ENCODE measurements around the gene CRADD.
A peak's percentile ranks its signal among the peaks of the same experiment; 100 is the strongest.

CRADD gene

DNA sequence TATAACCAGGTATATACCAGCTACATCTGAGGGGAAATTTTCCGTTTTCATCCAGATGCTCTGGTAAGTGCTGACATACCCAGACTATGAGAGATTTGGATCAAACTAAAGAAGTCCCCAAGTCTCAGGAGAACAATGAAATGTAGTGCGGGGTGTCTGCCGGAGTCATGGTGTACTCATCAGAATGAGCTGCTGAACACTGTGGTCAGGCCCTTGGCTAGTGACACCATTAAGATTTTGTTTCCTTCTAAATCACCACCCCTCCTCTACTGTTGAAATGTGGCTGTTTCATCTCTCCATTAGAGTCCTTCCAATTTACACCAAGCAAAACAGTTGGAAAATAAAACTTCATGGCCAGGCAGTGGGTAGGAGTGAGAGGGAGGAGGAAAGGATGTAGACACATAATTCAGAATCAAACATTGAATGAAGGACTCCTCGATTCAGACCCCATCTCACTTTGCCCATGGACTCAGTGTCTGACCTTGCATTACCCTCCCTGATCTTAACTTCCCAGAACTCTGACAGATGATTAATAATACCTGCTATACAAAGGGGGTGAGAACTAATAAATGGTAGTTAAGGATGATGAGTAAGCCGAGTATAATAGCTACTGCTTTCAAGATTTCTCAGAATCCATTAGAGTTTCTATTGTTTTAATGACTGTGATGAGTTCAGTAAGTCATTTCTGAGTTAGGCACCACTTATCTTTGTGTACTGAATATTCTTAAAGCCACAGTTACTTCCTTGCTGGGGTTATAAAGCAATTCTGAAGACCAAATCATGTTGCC is 127.4 kb downstream of the CRADD start:
- CTCF ChIA-PET, result interaction anchor here (2.7 kb wide), 2 partner anchors 38 to 298 kb away, joined by 12 read pairs; no protein-coding TSS in a partner anchor
- Mint-ChIP-seq H3K27me3 (no peaks in the 10 kb centered on the region), H3K9me3 (no peaks in the 10 kb centered on the region), H3K27ac (peak overlapping the region; percentile 16), H3K4me1 (peaks cover 32% of the 10 kb centered on the region), H3K36me3 (peaks cover 4% of the 10 kb centered on the region), H3K4me3 (no peak overlapping the region)
- no peak for DNase-seq

DNA sequence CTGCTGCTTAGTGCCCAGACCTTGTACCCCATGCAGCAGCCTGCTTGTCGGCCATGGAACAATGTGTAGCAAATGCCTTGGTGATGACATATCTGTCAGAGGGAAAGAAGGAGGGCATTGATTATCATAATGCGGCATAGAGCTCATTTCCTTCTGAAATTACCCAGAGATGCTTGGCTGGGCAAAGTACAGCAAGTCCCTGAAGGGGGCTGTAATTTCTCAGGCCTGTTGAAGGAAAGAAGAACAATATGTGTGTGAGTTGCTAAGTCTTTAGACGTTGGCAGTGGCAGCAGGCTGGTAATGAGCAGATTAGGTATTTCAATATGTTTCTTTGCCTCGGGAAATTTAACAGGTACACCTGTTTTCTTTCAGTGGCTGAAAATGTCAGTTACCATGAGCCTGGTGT is 128.6 kb downstream of the CRADD start:
- Mint-ChIP-seq H3K4me1 (peaks cover 32% of the 10 kb centered on the region), H3K27me3 (no peaks in the 10 kb centered on the region), H3K4me3 (no peak overlapping the region), H3K36me3 (peaks cover 10% of the 10 kb centered on the region), H3K9me3 (no peaks in the 10 kb centered on the region), H3K27ac (no peak overlapping the region)
- no peak for DNase-seq
- CTCF ChIA-PET, result no interaction called here

DNA sequence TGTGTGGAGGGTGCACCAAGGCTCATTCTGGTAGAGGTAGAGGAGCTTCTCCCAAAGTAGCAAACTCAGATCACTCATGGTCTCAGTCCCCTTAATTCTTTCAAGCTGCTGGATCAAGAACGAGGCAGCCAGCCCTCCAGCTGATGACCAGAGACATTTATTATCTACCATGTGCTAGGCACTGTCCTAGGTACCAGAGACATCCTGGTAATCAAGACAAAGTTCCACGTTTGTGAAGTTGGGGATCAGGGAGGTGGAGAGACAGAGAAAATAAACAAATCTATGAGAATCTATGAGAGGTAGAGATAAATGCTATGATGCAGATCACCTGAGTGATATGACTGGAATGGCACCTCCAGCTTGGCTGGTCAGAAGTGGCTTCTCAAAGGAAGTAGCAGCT is 130.2 kb downstream of the CRADD start:
- CTCF ChIA-PET, result no interaction called here
- Mint-ChIP-seq H3K27ac (no peak overlapping the region), H3K4me1 (peaks cover 28% of the 10 kb centered on the region), H3K4me3 (no peak overlapping the region), H3K36me3 (peaks cover 10% of the 10 kb centered on the region), H3K27me3 (no peaks in the 10 kb centered on the region), H3K9me3 (no peaks in the 10 kb centered on the region)
- no peak for DNase-seq

DNA sequence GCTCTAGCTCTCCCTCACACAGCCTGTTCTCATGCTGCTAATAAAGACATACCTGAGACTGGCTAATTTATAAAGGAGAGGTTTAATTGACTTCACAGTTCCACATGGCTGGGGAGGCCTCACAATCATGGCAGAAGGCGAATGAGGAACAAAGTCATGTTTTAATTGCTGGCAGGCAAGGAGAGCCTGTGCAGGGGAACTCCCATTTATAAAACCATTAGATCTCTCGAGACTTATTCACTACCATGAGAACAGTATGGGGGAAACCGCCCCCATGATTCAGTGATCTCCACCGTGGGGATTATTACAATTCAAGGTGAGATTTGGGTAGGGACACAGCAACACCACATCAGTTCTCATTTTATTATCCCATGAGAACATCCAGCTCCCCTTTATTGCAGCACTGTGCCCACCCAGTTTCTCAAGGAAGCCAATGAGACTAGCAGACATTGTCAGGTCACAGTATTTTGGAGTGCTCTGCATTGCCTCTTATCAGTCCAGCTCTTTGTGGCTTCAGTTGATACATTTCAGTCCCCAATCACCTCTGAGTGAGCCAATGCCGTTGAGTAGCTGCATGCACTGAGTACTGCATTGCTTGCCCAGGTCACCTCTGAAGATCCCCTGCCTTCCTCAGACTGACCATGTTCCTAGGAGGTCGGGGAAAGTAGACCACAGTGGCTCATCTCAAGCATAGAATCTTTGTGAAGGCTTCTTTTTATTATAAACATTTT is 131.2 kb downstream of the CRADD start:
- CTCF ChIA-PET, result no interaction called here
- H3K36me3 Mint-ChIP-seq, result peaks cover 9% of the 10 kb centered on the region
- no peak overlapping the region for H3K4me3 Mint-ChIP-seq
- peaks cover 18% of the 10 kb centered on the region for H3K4me1 Mint-ChIP-seq
- DNase-seq, result no peak
- H3K9me3 Mint-ChIP-seq, result no peaks in the 10 kb centered on the region
- no peak overlapping the region for H3K27ac Mint-ChIP-seq
- H3K27me3 Mint-ChIP-seq, result no peaks in the 10 kb centered on the region

DNA sequence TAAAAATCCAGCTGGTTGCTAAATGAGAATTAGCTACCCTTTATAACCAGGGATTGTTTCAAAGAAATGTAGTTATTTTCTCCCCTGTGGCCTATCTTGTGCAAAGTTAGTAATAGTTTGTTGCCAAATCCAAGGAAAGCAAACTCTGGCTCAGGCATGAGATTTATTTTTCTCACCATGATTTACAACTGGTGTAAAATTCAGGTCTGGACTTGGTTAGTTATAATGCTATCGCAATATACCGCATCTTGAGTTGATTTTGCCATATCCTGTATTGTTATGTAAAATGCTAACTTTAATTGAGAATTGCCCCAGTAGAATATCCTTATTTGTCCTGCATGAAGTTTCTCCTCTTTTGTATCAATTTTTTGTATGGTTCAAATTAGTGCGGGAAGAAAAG is 135.5 kb downstream of the CRADD start:
- Mint-ChIP-seq H3K4me1 (no peaks in the 10 kb centered on the region), H3K27me3 (no peaks in the 10 kb centered on the region), H3K36me3 (peaks cover 6% of the 10 kb centered on the region), H3K27ac (no peak overlapping the region), H3K9me3 (no peaks in the 10 kb centered on the region), H3K4me3 (no peak overlapping the region)
- CTCF ChIA-PET, result no interaction called here
- no peak for DNase-seq

DNA sequence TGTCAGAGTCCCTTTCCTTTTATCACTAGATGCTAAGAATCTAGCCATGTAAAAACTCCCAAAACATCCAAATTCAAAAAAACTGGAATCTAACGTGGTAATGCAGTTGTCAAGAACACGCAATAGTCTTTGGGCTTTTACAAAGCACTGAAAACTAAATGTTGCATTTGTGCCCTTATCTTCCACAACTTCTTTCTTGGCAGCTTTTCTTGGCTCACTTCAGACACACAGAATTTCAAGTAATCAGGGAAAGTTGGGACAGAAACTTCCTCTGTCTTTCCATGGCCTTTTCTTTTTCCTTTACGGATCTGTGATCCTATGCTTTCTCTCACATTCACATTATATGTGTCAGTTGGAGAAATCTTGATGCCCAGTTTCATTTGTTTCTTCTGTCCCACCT is 136.0 kb downstream of the CRADD start:
- Mint-ChIP-seq H3K27ac (no peak overlapping the region), H3K27me3 (no peaks in the 10 kb centered on the region), H3K9me3 (no peaks in the 10 kb centered on the region), H3K4me3 (no peak overlapping the region), H3K36me3 (peaks cover 6% of the 10 kb centered on the region), H3K4me1 (no peaks in the 10 kb centered on the region)
- CTCF ChIA-PET, result no interaction called here
- no peak for DNase-seq

DNA sequence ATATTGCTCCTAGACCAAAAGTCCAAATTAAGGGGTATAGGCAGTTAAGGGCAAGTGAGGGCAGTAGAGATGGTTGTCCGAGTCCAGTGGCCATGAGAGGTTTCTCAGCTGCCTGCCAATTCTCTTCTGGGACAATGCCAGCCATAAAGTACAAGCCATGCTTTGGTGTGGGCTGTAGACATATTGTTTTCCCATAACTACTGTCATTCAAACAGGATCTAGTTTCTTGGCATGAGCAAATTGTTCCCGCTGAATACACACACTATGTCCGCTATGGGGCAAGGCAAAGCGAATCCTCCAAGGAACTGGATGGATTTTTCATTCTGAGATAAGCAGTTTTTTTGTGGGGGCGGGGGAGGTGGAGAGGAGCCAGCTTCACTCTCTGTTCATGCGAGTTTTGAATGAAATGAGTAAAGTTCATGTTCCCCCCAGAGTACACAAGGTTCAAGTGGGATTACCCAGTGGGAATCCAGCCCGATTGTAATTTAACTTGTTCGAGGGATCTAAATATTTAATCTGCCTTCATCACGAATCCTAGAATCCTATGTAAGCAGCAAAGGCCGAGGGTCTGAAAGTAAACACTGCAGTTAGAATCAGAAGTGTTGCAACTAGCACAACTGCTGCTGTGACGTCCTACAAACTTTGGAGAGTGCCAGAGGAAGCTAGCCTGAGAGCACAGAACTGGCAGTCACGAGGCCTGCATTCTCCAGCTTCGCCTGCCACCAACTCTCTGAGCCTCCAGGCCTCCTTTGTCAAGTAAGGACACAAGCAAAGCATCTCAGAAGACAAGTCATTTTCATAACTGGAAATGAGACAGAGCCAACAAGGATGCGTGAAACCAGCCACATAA is 137.0 kb downstream of the CRADD start:
- peaks cover 3% of the 10 kb centered on the region for H3K4me1 Mint-ChIP-seq
- CTCF ChIA-PET, result interaction anchor here (0.9 kb wide), 1 partner anchor 46 kb away, joined by 3 read pairs; no protein-coding TSS in a partner anchor
- H3K36me3 Mint-ChIP-seq, result peaks cover 6% of the 10 kb centered on the region
- H3K27ac Mint-ChIP-seq, result no peak overlapping the region
- H3K4me3 Mint-ChIP-seq, result no peak overlapping the region
- no peak for DNase-seq
- no peaks in the 10 kb centered on the region for H3K27me3 Mint-ChIP-seq
- no peaks in the 10 kb centered on the region for H3K9me3 Mint-ChIP-seq

DNA sequence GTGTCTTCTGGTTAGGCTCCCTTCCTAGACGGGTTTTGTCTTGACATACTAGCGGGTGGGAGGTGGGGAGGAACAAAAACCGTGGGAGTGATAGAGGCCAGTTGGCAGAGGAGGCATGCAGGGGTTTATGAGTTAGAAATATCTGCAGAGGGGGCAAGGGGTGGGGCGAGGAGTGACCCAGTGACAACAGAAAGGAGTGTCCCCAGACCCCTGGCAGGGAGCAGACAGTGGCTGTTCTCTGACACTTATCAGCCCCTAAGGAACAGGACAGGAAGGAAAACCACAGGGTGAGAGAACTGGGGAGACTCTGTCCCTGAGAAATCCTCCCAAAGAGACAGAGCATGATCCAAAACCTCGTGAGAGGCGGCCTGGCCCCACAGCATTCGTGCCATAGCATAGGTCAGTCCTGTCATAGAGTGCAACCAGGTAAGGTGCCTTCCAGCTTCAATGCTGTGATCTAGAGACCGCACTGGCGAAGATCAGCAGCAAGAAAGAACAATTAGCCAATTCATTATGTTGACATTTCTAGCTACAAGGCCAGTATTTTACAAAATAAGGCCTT is 141.4 kb downstream of the CRADD start:
- CTCF ChIA-PET, result interaction anchor here (1.9 kb wide), 1 partner anchor 11 kb away, joined by 6 read pairs; no protein-coding TSS in a partner anchor
- peaks cover 1% of the 10 kb centered on the region for H3K9me3 Mint-ChIP-seq
- peaks cover 3% of the 10 kb centered on the region for H3K36me3 Mint-ChIP-seq
- no peak for DNase-seq
- H3K4me1 Mint-ChIP-seq, result peaks cover 6% of the 10 kb centered on the region
- H3K4me3 Mint-ChIP-seq, result no peak overlapping the region
- no peak overlapping the region for H3K27ac Mint-ChIP-seq
- no peaks in the 10 kb centered on the region for H3K27me3 Mint-ChIP-seq

DNA sequence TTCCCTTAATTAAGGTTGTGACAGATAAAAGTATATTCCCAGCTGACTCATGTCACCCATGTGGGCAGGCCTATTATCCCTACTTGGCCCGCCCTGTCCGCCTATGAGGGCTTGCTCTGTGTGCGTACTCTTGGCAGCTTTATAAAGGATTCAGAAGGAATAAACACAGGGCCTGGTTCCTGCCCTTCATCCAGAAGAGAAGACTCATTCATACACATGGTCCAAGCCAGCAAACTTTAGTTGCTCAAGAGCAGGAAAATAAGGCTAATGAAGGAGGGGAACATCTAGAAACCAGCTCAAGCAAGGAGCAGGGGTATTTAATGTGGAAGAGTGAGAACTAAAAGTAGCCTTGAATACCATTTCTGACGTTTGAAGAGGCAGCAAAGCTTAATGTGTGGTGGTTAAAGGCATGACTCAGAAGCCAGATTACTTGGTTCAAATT is 141.9 kb downstream of the CRADD start:
- Mint-ChIP-seq H3K36me3 (peaks cover 3% of the 10 kb centered on the region), H3K27me3 (no peaks in the 10 kb centered on the region), H3K27ac (no peak overlapping the region), H3K9me3 (peaks cover 1% of the 10 kb centered on the region), H3K4me3 (no peak overlapping the region), H3K4me1 (peaks cover 6% of the 10 kb centered on the region)
- no peak for DNase-seq
- CTCF ChIA-PET, result interaction anchor here (1.9 kb wide), 1 partner anchor 10 kb away, joined by 6 read pairs; no protein-coding TSS in a partner anchor

DNA sequence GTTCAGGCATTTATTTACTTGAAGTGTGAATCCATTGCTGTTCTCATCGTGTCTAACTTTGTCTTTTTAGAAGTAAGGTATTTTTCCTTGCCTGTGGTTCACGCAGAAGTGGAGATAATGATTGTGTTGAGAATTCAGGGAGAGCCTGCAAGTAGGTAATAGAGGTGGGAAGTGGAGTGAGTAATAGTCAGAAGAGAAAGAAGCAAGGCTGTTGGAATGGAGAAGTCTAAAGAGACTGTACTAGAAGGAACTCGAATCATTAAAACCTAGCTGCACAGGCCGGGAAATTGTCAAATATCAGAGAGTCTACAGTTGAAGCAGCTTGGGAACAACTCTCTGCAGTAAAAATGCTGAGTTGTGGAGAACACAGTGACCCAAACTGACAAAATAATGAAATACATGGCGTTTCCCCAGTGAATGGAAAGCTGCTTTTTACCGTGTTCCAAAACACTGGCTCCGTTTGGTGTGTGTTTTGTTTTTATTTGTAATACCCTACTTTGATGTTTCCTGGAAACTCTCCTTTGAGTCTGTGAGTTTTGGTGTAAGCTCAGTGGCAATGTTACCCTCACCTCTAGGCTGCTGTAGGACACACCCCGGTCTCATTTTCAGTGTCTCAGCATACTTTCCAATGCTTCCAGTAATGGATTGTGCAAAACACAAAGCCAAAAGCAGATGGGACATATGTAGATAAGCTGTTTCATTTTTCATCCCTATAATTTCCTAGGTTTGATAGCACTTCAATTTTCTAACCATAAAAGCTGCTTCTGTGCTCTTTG is 146.6 kb downstream of the CRADD start:
- Mint-ChIP-seq H3K4me3 (no peak overlapping the region), H3K27me3 (no peaks in the 10 kb centered on the region), H3K9me3 (peaks cover 1% of the 10 kb centered on the region), H3K36me3 (peaks cover 3% of the 10 kb centered on the region), H3K27ac (no peak overlapping the region), H3K4me1 (peaks cover 4% of the 10 kb centered on the region)
- no peak for DNase-seq
- CTCF ChIA-PET, result interaction anchor here (1.3 kb wide), 1 partner anchor 154 kb away, joined by 3 read pairs; no protein-coding TSS in a partner anchor

DNA sequence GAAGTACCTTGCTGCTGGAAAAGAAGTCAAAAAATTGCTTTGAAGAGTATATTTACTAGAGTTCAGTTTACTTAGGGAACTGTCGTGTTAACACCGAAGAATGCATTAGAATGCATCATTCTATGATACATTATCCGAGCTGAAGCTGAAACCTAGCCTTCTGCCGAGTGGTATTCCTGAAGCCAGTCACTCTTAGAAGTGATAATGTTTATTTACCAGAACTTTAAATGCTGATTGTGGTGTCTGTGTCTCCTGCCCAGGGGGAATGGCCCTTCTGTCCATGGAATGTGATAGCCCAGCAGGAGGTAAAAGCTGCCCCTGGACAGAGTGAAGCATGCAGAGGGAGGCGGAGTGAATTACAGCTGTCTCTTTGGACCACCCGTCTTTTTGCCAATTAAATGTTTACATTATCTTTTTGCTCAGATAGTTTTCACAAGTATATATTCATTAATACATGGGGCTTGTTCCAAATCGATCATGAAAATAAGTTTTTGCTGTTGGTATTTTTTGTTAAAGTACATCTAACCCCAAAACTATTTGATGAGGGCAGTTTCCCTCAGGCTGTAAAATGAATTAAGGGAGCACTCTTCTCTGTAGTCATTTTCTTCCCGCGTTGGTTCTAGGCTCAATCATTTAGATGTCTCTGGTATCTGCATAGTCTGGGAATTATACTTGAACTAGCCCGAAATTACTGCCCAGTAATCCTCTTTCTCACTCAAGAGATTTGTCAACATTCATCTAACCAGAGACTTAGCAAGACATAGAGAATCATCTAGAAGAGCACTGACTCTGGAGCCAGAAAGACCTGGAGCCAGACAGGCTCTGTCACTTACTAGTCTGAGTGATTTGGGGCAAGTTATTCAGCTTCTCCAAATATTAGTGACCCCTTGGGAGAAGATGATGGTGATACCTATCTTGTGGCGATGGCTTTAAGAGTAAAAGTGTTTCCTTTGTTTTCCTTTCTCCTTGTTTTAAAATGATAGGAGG is 147.6 kb downstream of the CRADD start:
- Mint-ChIP-seq H3K4me3 (no peak overlapping the region), H3K4me1 (peaks cover 4% of the 10 kb centered on the region), H3K27ac (no peak overlapping the region), H3K27me3 (no peaks in the 10 kb centered on the region), H3K9me3 (peaks cover 1% of the 10 kb centered on the region), H3K36me3 (peaks cover 3% of the 10 kb centered on the region)
- DNase-seq, result no peak
- CTCF ChIA-PET, result interaction anchor here (0.6 to 1.3 kb wide), 2 partner anchors 153 to 154 kb away, joined by 3 read pairs; no protein-coding TSS in a partner anchor

DNA sequence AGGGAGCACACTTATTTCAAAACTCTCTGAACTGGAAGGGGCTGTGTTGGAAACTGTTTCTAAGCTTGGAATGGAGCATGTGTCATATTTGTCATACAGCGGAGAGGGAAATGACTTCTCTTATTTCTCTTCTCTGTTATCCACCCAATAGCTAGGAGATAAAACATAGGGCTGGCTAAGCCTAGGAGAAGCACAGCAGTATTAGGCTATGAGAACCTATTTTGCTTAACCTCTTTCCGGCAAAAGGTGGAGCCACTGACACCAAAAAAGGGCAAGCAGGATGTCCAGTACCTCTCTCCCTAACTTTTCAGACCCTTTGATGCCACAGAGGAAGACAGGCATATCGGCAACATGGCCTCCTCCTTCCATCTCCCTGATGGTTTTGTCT is 148.3 kb downstream of the CRADD start:
- Mint-ChIP-seq H3K9me3 (peaks cover 1% of the 10 kb centered on the region), H3K36me3 (peaks cover 3% of the 10 kb centered on the region), H3K27ac (no peak overlapping the region), H3K4me3 (no peak overlapping the region), H3K4me1 (peaks cover 4% of the 10 kb centered on the region), H3K27me3 (no peaks in the 10 kb centered on the region)
- CTCF ChIA-PET, result interaction anchor here (0.6 kb wide), 1 partner anchor 155 kb away, joined by 3 read pairs; no protein-coding TSS in a partner anchor
- no peak for DNase-seq
